ENCODE measurements around the gene SELPLG.
"Not testable (repeated sequence)": the region's sequence is repeated elsewhere in the genome, so short reads cannot be mapped to it uniquely, and the experiment has no call there.

SELPLG gene

DNA sequence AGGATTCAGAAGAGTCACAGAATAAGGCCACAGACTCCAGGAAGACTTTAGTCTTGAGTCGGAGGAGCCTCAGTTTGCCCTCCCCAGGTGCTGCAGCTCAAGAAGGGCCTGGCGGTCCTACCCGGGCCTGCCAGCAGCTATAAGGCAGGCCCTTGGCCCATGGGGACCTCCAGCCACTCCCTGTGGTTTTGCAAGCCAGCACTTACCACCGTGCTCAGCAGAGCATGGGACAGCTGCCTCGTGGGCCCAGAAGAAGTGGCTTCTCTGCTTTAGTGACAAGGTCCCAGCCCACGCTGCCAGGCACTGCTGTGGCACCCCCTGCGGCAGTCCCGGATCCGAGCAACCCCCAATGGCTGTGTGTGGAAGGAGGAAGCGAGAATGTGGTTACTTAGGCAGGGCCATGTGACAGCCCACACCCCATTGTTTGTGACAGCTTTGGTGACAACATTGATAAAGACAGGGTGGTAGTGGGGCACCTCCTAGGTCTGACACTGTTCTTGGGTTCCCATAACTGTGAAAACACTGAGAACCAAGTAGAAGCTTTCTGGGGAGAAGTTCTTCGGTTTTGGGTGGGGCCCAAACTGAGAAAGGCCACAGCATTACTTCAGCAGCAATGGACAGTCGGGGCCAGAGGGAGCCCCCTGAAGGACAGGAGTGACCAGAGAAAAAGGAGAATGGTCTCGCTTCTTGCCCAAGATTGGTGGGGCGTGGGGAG, at the start of gene SELPLG:
Gene SELPLG (minus strand): TSS at position 361 of the 715 bp plus-strand sequence. CDS start 9,587 bp downstream, outside the sequence.
- DNase-seq = peak; percentile 69 to 75

GRCh38 chr12:108681317-108681716, 47.6 kb upstream of the SELPLG start:
- DNase-seq = no peak

DNA sequence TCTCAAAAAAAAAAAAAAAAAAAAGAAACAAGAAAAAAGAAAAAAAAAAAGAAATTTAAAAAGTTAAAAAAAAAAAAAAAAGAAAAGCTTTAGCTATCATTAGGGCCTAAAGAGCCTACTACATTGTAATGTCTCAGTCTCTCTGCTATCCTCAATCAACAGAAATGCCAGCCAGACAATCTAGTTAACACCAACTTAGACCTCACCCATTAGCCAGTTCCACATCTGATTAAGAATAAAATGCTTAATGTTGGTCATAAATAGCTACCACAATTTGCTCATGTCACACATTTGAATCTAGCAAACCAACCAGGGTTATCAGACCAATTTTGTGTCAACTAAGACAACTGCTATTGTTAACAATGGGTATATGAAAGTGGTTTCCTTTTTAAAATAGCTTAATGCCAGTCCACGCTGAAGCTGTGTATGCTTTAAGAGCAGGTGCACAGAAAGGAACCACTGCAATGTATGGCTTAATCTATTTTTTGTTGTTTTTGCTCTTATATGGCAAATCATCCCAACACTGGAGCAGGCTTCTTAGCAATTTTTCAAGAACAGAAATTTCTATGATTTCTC, 45.5 kb upstream of the SELPLG start:
- DNase-seq = no peak

GRCh38 chr12:108678104-108678730, 44.5 kb upstream of the SELPLG start:
- no peak for DNase-seq

- DNase-seq = no peak
These were observed 43.7 kb upstream of the SELPLG start for GRCh38 chr12:108677381-108677780.

DNA sequence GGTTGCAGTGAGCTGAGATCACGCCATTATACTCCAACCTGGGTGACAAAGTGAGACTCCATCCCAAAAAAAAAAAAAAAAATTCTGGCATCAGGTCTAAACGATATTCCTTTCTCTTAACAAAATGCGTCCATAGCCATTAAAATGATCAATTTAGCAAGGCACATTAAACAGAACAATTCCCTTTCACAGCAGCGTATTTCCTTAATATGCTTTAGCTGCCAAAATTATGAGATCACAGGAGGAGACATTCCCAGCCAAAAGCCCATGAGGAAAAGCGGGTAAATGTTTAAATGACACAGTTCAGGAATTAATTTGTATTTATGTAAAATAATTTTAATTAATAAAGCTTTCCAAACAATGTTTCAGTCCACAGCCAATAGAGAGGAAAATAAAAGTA, 43.0 kb upstream of the SELPLG start:
- no peak for DNase-seq

DNA sequence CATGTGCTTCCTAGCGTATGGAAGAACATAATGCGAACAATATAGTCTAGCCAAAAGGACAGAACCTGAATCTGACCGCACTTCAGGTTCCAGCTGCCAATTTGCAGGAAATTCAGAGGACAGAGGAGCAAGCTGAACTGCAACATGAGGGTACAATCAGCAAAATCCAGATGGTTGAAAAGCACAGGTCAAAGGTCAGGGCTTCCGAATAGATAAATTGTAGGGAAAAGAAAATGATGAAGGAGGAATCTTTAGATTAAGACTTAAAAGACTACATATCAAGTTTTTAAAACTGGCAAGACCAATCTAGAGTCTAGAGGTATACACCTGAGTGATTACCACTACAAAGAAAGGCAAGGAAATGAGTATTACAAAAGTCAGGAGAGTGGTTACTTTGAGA, 42.1 kb upstream of the SELPLG start:
- no peak for DNase-seq

GRCh38 chr12:108672054-108672453, 38.4 kb upstream of the SELPLG start:
- no peak for DNase-seq

DNA sequence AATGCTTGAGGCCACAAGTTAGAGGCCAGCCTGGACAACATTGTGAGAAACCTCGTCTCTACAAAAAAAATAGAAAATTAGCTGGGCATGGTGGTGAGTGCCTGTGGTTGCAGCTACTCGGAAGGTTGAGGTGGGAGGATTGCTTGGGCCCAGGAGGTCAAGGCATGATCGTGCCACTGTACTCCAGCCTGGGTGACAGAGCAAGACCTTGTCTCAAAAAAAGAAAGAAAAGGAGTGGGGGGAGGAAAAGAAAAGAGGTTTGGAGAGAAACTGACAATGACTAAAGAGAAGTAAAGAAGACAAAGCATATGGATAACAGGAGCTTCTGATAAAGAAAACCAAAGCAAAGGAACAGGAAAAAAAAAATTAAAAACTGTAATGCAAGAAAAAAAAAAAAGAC, 37.4 kb upstream of the SELPLG start:
- DNase-seq = no peak

DNA sequence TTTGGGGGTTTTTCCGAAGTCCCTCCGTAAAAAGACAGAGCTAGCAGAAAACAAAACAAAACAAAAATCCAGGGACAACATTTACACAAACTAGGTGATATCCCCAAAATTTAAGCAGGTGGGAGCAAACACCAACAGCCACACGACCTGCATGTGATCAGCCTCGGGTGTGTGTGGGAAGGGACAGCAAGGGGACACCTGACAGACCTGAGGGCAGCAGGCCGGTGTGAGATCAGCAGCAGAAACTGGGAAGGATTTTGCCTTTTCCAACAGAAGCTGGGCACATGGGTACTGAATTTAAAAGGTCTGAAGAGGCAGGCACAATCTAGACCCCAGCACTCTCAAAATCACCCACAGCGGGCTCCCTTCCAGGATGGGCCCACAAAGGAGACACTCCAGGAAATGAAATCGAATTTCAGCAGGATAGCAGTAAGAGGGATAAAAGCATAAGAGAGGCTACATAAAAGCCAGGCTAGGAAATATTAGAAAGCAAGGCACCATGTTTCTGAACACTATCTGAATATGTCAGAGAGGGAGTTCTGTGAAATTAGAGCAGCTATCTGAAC, 36.5 kb upstream of the SELPLG start:
- no peak for DNase-seq

GRCh38 chr12:108668542-108668941, 34.8 kb upstream of the SELPLG start:
- DNase-seq = no peak

DNA sequence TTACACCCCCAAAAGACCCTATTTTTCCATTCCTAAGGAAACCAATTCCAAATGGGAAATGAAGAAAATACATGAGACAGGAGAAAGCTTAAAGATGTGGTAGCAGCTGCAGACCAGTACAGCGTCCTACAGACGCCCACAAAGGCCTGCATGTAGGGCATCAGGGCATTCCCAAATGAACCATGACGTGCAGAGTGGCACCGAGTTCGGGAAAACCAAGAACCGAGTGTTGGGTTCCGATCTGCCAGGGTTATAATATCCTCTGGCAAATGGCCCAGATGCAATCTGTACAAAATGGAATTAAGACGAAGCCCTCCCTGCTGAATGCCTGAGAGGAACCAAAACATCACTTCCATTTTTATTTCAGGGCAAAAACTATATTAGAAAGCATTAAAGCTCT, 34.4 kb upstream of the SELPLG start:
- DNase-seq = no peak

GRCh38 chr12:108667349-108667748, 33.7 kb upstream of the SELPLG start:
- no peak for DNase-seq

GRCh38 chr12:108666401-108666881, 32.7 kb upstream of the SELPLG start:
- DNase-seq = no peak

- no peak for DNase-seq
These were observed 32.0 kb upstream of the SELPLG start for GRCh38 chr12:108665608-108666202.

- peak; percentile 62 to 88 for DNase-seq
These were observed 30.9 kb upstream of the SELPLG start for GRCh38 chr12:108664338-108665258.

DNA sequence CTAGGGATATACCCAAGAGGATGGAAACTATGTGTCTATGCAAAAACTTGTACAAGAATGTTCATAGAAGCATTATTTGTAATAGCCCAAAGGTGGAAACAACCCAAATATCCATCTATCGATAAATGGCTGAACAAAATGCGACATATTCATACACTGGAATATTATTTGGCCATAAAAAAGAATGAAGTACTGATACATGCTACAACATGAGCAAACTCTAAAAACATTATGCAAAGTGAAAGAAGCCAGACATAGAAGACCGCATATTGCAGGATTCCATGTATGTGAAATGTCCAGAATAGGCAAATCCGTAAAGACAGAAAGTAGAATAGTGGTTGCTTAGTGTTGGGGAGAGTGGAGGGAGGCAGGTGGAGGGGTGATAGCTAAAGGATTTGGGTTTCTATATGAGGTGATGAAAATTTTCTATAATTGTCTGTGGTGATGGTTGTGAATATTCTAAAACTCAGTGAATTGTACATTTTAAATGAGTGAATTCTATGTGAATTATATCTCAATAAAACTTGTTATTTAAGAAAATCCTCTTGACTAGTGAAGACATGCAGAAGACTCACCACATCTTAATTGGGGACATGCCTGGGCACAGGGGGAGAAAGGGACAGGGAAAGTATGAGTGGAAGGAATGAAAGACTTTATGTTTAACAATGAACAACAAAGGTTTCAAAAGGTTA, 29.8 kb upstream of the SELPLG start:
- no peak for DNase-seq

DNA sequence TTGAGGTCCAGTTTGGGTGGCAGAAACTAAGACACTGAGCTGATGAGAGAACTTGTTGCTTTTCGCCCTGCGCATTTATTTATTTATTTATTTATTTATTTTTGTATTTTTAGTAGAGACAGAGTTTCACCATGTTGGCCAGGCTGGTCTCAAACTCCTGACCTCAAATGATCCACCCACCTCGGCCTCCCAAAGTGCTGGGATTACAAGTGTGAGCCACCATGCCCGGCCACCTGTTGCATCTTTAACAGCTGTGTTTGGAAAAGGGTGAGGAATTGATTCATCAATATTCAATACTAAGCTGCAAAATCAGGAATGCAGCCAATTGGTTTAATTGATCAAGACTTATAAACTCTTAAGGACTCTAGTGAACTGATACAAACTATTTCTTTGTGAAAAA, 24.4 kb upstream of the SELPLG start:
- DNase-seq = not testable (repeated sequence)

- DNase-seq = peak; percentile 42 to 58
These were observed 23.5 kb upstream of the SELPLG start for GRCh38 chr12:108657130-108657745.

- DNase-seq = not testable (repeated sequence)
These were observed 22.6 kb upstream of the SELPLG start for GRCh38 chr12:108656247-108656646.

DNA sequence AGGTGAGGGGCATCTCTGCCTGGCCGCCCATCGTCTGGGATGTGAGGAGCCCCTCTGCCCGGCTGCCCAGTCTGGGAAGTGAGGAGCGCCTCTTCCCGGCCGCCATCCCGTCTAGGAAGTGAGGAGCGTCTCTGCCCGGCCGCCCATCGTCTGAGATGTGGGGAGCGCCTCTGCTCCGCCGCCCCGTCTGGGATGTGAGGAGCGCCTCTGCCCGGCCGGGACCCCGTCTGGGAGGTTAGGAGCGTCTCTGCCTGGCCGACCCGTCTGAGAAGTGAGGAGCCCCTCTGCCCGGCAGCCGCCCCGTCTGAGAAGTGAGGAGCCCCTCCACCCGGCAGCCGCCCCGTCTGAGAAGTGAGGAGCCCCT, 22.1 kb upstream of the SELPLG start:
- not testable (repeated sequence) for DNase-seq
